ENCODE results near the gene VAV3. TPM values are rescaled to one million over a fixed set of nuclear protein-coding genes. Genes with fewer than 3 reads are reported as not detected.

VAV3 gene
- total and polyA plus RNA-seq, 9 of the 15 experiments (the other 6 are each of a cell fraction or from before 2014, with no cell fraction given), result not detected

DNA sequence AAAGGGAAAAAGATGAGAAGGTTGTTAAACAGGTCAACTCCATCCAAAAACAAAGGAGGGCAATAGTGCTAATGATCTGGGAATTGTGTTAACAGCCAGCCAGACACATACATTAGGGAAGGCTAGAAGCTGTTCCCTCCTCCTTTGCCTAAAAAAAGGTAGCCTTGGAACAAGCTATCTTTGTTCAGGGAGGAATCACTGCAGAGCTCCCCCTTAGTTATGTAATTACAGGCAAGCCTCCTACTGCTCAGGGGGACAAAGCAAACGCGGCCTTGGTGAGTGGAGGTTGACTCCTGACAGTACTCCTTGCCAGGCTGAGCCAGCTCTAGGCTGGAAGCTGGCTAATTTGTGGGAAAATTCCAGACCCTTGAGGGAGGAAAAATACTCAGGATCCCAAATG, 97.6 kb downstream of the VAV3 start:
- WGBS (ENCODE audit: insufficient coverage, low coverage, missing lambda C conversion rate), result 0% methylated on average over 2 of the region's 2 CpGs
- CTCF ChIA-PET (ENCODE audit: low intra/inter-chr PET ratio), result no interaction called here
- intact Hi-C loops (cut with micrococcal nuclease), result no loop called here
- TF ChIP-seq CBX2 (IDR thresholded peaks at IDR 0.05; ENCODE audit: insufficient read depth, low read length, poor library complexity, severe bottlenecking) (no peak), DIDO1 (tag; IDR thresholded peaks at IDR 0.05; ENCODE audit: low read depth) (no peak), PHF21A (IDR thresholded peaks at IDR 0.05; ENCODE audit: borderline replicate concordance, low read depth) (no peak), ZNF282 (CRISPR knock-in tag; IDR thresholded peaks at IDR 0.05) (no peak), ILK (tag; IDR thresholded peaks at IDR 0.05; ENCODE audit: borderline replicate concordance, low read depth) (no peak), GTF2E2 (tag; IDR thresholded peaks at IDR 0.05) (no peak), PTRF (tag; IDR thresholded peaks at IDR 0.05) (no peak), CTBP1 (IDR thresholded peaks at IDR 0.05; ENCODE audit: borderline replicate concordance) (no peak)
- TF ChIP-seq, protein P1, sequence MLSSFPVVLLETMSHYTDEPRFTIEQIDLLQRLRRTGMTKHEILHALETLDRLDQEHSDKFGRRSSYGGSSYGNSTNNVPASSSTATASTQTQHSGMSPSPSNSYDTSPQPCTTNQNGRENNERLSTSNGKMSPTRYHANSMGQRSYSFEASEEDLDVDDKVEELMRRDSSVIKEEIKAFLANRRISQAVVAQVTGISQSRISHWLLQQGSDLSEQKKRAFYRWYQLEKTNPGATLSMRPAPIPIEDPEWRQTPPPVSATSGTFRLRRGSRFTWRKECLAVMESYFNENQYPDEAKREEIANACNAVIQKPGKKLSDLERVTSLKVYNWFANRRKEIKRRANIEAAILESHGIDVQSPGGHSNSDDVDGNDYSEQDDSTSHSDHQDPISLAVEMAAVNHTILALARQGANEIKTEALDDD (IDR thresholded peaks at IDR 0.05), result no peak
- TF ChIP-seq, protein P2, sequence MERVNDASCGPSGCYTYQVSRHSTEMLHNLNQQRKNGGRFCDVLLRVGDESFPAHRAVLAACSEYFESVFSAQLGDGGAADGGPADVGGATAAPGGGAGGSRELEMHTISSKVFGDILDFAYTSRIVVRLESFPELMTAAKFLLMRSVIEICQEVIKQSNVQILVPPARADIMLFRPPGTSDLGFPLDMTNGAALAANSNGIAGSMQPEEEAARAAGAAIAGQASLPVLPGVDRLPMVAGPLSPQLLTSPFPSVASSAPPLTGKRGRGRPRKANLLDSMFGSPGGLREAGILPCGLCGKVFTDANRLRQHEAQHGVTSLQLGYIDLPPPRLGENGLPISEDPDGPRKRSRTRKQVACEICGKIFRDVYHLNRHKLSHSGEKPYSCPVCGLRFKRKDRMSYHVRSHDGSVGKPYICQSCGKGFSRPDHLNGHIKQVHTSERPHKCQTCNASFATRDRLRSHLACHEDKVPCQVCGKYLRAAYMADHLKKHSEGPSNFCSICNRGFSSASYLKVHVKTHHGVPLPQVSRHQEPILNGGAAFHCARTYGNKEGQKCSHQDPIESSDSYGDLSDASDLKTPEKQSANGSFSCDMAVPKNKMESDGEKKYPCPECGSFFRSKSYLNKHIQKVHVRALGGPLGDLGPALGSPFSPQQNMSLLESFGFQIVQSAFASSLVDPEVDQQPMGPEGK (CRISPR knock-in tag; IDR thresholded peaks at IDR 0.05; ENCODE audit: borderline replicate concordance), result no peak
- TF ChIP-seq, protein P3, sequence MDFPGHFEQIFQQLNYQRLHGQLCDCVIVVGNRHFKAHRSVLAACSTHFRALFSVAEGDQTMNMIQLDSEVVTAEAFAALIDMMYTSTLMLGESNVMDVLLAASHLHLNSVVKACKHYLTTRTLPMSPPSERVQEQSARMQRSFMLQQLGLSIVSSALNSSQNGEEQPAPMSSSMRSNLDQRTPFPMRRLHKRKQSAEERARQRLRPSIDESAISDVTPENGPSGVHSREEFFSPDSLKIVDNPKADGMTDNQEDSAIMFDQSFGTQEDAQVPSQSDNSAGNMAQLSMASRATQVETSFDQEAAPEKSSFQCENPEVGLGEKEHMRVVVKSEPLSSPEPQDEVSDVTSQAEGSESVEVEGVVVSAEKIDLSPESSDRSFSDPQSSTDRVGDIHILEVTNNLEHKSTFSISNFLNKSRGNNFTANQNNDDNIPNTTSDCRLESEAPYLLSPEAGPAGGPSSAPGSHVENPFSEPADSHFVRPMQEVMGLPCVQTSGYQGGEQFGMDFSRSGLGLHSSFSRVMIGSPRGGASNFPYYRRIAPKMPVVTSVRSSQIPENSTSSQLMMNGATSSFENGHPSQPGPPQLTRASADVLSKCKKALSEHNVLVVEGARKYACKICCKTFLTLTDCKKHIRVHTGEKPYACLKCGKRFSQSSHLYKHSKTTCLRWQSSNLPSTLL (IDR thresholded peaks at IDR 0.05), result no peak
- TF ChIP-seq, protein P4, sequence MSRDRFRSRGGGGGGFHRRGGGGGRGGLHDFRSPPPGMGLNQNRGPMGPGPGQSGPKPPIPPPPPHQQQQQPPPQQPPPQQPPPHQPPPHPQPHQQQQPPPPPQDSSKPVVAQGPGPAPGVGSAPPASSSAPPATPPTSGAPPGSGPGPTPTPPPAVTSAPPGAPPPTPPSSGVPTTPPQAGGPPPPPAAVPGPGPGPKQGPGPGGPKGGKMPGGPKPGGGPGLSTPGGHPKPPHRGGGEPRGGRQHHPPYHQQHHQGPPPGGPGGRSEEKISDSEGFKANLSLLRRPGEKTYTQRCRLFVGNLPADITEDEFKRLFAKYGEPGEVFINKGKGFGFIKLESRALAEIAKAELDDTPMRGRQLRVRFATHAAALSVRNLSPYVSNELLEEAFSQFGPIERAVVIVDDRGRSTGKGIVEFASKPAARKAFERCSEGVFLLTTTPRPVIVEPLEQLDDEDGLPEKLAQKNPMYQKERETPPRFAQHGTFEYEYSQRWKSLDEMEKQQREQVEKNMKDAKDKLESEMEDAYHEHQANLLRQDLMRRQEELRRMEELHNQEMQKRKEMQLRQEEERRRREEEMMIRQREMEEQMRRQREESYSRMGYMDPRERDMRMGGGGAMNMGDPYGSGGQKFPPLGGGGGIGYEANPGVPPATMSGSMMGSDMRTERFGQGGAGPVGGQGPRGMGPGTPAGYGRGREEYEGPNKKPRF (IDR thresholded peaks at IDR 0.05; ENCODE audit: low read depth, low read length), result no peak

More for the DNA sequence above, 97.6 kb downstream of the VAV3 start:
- in situ Hi-C loops (cut with MboI), result no loop called here
- Histone ChIP-seq H2AFZ (ENCODE audit: low read depth, low read length) (no peak overlapping the region), H3K27me3 (ENCODE audit: control insufficient read depth in 2 of 2, insufficient read depth in 2 of 2, low read length in 2 of 2) (no peaks in the 10 kb centered on the region), H3K9me3 (replicated peaks; ENCODE audit: control insufficient read depth, insufficient read depth, low read depth, low read length) (no peaks in the 10 kb centered on the region), H3K36me3 (ENCODE audit: control insufficient read depth, insufficient read depth, low read length) (no peaks in the 10 kb centered on the region), H3K79me2 (ENCODE audit: control insufficient read depth, insufficient read depth, low read length) (no peaks in the 10 kb centered on the region), H3K4me1 (replicated peaks in 1 of 2; ENCODE audit: control insufficient read depth in 2 of 2, insufficient read depth in 2 of 2, low read length in 2 of 2) (no peaks in the 10 kb centered on the region), H3K9me1 (ENCODE audit: control insufficient read depth, insufficient read depth, low read length) (no peaks in the 10 kb centered on the region), H3K9ac (ENCODE audit: insufficient read depth in 1 of 2, low read depth in 2 of 2, low read length in 2 of 2) (no peak overlapping the region), H4K20me1 (replicated peaks; ENCODE audit: control insufficient read depth, insufficient read depth, low read length) (no peaks in the 10 kb centered on the region), H3K4me2 (ENCODE audit: insufficient read depth, low read length) (no peak overlapping the region), H3K27ac (ENCODE audit: extremely low read depth, low read depth, low read length) (no peak overlapping the region), H3K4me3 (no peak overlapping the region)
- no peak for DNase-seq (ENCODE audit: extremely low read depth in 1 of 4, low spot score in 3 of 4)
- no TSS peak for BruUV-seq (replicated peaks)
- no peak for ATAC-seq
- FAIRE-seq, result no peak
- POLR2A ChIA-PET, result no interaction called here
